Keratinocyte (primary cell): ENCODE measurements around the gene FBLN5.

Source experiments
- EZH2 ChIP-seq: IDR thresholded peaks from one replicate; pipeline ENCODE4 v1.6.1; 2012; ENCODE audit warnings: inconsistent platforms, mild to moderate bottlenecking, low read length, moderate library complexity
- TF ChIP-seq, protein P1 (sequence below), 3 experiments: IDR thresholded peaks in 1 of 3; conservative IDR thresholded peaks in 1 of 3; optimal IDR thresholded peaks in 1 of 3; 2 replicates in 2 of 3; 3 replicates in 1 of 3; pipeline versions ENCODE3 to v1.5.1; 2011; ENCODE audit warnings: low read length in 3 of 3, mild to moderate bottlenecking in 3 of 3, moderate library complexity in 2 of 3, control low read depth in 1 of 3, inconsistent platforms in 1 of 3; ENCODE audit not compliant: insufficient read depth in 2 of 3; ENCODE audit errors: extremely low read depth in 1 of 3

DNA sequence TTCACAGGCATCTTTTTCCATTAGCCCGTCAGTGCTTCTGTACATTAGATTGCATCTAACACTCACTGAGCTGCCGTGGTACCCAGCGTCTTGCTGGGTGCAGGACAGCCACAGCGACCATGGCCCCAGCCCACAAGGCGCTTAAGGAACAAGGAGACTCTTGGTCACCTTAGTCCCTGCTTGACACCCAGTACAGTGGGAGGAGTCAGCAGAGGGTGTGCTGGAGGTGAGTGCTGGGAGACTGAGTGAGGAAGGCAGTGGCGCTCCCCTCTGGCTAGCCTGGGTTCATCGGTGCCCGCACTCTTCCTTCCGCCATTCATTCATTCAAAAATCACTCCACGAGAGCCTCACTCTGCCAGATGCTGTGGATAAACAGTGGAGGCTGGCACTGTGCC, 21.8 kb downstream of the FBLN5 start:
- TF ChIP-seq, protein P1, sequence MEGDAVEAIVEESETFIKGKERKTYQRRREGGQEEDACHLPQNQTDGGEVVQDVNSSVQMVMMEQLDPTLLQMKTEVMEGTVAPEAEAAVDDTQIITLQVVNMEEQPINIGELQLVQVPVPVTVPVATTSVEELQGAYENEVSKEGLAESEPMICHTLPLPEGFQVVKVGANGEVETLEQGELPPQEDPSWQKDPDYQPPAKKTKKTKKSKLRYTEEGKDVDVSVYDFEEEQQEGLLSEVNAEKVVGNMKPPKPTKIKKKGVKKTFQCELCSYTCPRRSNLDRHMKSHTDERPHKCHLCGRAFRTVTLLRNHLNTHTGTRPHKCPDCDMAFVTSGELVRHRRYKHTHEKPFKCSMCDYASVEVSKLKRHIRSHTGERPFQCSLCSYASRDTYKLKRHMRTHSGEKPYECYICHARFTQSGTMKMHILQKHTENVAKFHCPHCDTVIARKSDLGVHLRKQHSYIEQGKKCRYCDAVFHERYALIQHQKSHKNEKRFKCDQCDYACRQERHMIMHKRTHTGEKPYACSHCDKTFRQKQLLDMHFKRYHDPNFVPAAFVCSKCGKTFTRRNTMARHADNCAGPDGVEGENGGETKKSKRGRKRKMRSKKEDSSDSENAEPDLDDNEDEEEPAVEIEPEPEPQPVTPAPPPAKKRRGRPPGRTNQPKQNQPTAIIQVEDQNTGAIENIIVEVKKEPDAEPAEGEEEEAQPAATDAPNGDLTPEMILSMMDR (optimal IDR thresholded peaks at IDR 0.05 in 1 of 3, IDR thresholded peaks at IDR 0.05 in 1 of 3, conservative IDR thresholded peaks at IDR 0.05 in 1 of 3; ENCODE audit: extremely low read depth in 1 of 3, insufficient read depth in 2 of 3, low read length in 3 of 3) = no peak
- TF ChIP-seq EZH2 = no peak
